ENCODE data around the gene NNMT. TPM values are rescaled to one million over a fixed set of nuclear protein-coding genes. Genes with fewer than 3 reads are reported as not detected.

Gene NNMT
- total RNA-seq, 1 experiment from 2014 or later, result not detected

DNA sequence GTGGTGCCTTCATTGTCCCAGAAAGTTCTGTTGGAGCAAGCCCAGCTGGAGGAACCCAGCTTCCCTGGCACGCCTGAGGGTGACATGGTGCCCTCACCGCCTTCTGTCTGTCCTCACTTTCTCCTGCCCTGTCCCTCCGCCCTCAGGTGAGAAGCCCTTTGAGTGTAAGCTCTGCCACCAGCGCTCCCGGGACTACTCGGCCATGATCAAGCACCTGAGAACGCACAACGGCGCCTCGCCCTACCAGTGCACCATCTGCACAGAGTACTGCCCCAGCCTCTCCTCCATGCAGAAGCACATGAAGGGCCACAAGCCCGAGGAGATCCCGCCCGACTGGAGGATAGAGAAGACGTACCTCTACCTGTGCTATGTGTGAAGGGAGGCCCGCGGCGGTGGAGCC lies 46.0 kb upstream of the NNMT start:
- TF ChIP-seq CBX3 (IDR thresholded peaks at IDR 0.05; ENCODE audit: low read depth) (no peak), ZFX (IDR thresholded peaks at IDR 0.05) (no peak), YY1 (IDR thresholded peaks at IDR 0.05; ENCODE audit: extremely low read depth, insufficient replicate concordance, low read depth, low read length) (no peak), ZNF274 (IDR thresholded peaks at IDR 0.05; ENCODE audit: low read depth, low read length) (no peak), CEBPB (IDR thresholded peaks at IDR 0.05; ENCODE audit: low read depth) (no peak), RAD21 (IDR thresholded peaks at IDR 0.05; ENCODE audit: low read depth) (no peak), TCF7L2 (IDR thresholded peaks at IDR 0.05; ENCODE audit: borderline replicate concordance, extremely low read depth, insufficient read depth, insufficient read length) (no peak), ATF3 (IDR thresholded peaks at IDR 0.05) (no peak), SP1 (IDR thresholded peaks at IDR 0.05; ENCODE audit: low read depth) (no peak), EGR1 (IDR thresholded peaks at IDR 0.05; ENCODE audit: low read depth) (no peak)
- Histone ChIP-seq H3K36me3 (ENCODE audit: control insufficient read depth in 1 of 2, insufficient read depth in 2 of 2, low read length in 2 of 2) (no peaks in the 10 kb centered on the region), H3K4me3 (replicated peaks in 1 of 2; ENCODE audit: low read depth in 1 of 2, low read length in 2 of 2) (no peak overlapping the region), H2AFZ (ENCODE audit: low read depth, low read length, poor library complexity, severe bottlenecking) (no peak overlapping the region), H3K27ac (ENCODE audit: low read depth, low read length) (no peak overlapping the region), H3K9me2 (ENCODE audit: insufficient read depth) (no peaks in the 10 kb centered on the region), H3K9me3 (ENCODE audit: control insufficient read depth in 1 of 2, insufficient read depth in 1 of 2, low read depth in 1 of 2, low read length in 2 of 2) (no peaks in the 10 kb centered on the region), H3K79me2 (ENCODE audit: insufficient read depth, low read length) (no peaks in the 10 kb centered on the region), H3K4me2 (ENCODE audit: low read length) (no peak overlapping the region), H3K27me3 (ENCODE audit: insufficient read depth, low read length) (peaks cover 4% of the 10 kb centered on the region; the same call in 1 of the 2 replicates), H4K20me1 (ENCODE audit: insufficient read depth) (no peaks in the 10 kb centered on the region), H3K4me1 (ENCODE audit: control insufficient read depth in 1 of 2, insufficient read depth in 2 of 2, low read length in 2 of 2) (no peaks in the 10 kb centered on the region), H3K9ac (ENCODE audit: low read length) (no peak overlapping the region)
- intact Hi-C loops (cut with micrococcal nuclease), result no loop called here
- no peak for DNase-seq (ENCODE audit: low read depth, low spot score)
- CTCF ChIA-PET, result interaction anchor here (1.9 kb wide), 1 partner anchor 11 kb away, joined by 5 read pairs; no protein-coding TSS in a partner anchor
- POLR2A ChIA-PET, result no interaction called here
- BruUV-seq (replicated peaks), result no TSS peak
- RAD21 ChIA-PET (ENCODE audit: low non-redundant PET in 1 of 2, low total read pairs in 2 of 2, uncharacterized antibody in 2 of 2, unreplicated experiment in 2 of 2), result no interaction called here
- ATAC-seq, result no peak

Data from HCT116 (cell line).